Measurements from ENCODE around the gene BPGM.
A peak's percentile ranks its signal among the peaks of the same experiment; 100 is the strongest.

BPGM gene

GRCh38 chr7:134646425-134647305 lies at the start of gene BPGM:
Gene BPGM, plus strand, starts transcription at chr7:134646853. Its CDS starts 14,655 bp downstream, at chr7:134661508.
- DNase-seq (ENCODE audit: low spot score), result peak; percentile 100

GRCh38 chr7:134599371-134599770 lies 47.3 kb upstream of the BPGM start:
- no peak for DNase-seq (ENCODE audit: low spot score)

- DNase-seq (ENCODE audit: low spot score), result no peak
Measured at GRCh38 chr7:134601459-134601858, 45.2 kb upstream of the BPGM start.

- DNase-seq (ENCODE audit: low spot score), result no peak
Measured at GRCh38 chr7:134602881-134603451, 43.7 kb upstream of the BPGM start.

GRCh38 chr7:134605978-134606923 lies 40.4 kb upstream of the BPGM start:
- DNase-seq (ENCODE audit: low spot score), result peak; percentile 63

GRCh38 chr7:134611611-134612151 lies 35.0 kb upstream of the BPGM start:
- DNase-seq (ENCODE audit: low spot score), result no peak

GRCh38 chr7:134612197-134612596 lies 34.5 kb upstream of the BPGM start:
- no peak for DNase-seq (ENCODE audit: low spot score)

- peak; percentile 84 for DNase-seq (ENCODE audit: low spot score)
Measured at GRCh38 chr7:134613623-134614347, 32.9 kb upstream of the BPGM start.

GRCh38 chr7:134616611-134617010 lies 30.0 kb upstream of the BPGM start:
- no peak for DNase-seq (ENCODE audit: low spot score)

- DNase-seq (ENCODE audit: low spot score), result no peak
Measured at GRCh38 chr7:134618756-134619530, 27.7 kb upstream of the BPGM start.

- DNase-seq (ENCODE audit: low spot score), result peak; percentile 66
Measured at GRCh38 chr7:134619627-134620331, 26.9 kb upstream of the BPGM start.

GRCh38 chr7:134622303-134622995 lies 24.2 kb upstream of the BPGM start:
- DNase-seq (ENCODE audit: low spot score), result no peak

- DNase-seq (ENCODE audit: low spot score), result no peak
Measured at GRCh38 chr7:134623193-134623592, 23.5 kb upstream of the BPGM start.

GRCh38 chr7:134625550-134625949 lies 21.1 kb upstream of the BPGM start:
- no peak for DNase-seq (ENCODE audit: low spot score)

GRCh38 chr7:134627109-134627774 lies 19.4 kb upstream of the BPGM start:
- no peak for DNase-seq (ENCODE audit: low spot score)

GRCh38 chr7:134627775-134628153 lies 18.9 kb upstream of the BPGM start:
- no peak for DNase-seq (ENCODE audit: low spot score)

- DNase-seq (ENCODE audit: low spot score), result no peak
Measured at GRCh38 chr7:134629445-134629844, 17.2 kb upstream of the BPGM start.

GRCh38 chr7:134630237-134630636 lies 16.4 kb upstream of the BPGM start:
- no peak for DNase-seq (ENCODE audit: low spot score)

- peak; percentile 81 for DNase-seq (ENCODE audit: low spot score)
Measured at GRCh38 chr7:134630893-134631292, 15.8 kb upstream of the BPGM start.

Data from kidney capillary endothelial cell (primary cell).